Smooth muscle cell (in vitro differentiated cells): Measurements from ENCODE around the gene ZFP42. TPM values are rescaled to one million over a fixed set of nuclear protein-coding genes. Genes with fewer than 3 reads are reported as not detected.

Experiments
- DNase-seq: peaks from one replicate; lab custom pipeline; 2025; ENCODE audit not compliant: unreplicated experiment; lab: John Stamatoyannopoulos, UW
- H2AFZ ChIP-seq: fragments of 200-600 bp; sonication (generic); 2 replicates; pipeline ENCODE4 v1.6.0; 2016; ENCODE audit warnings: antibody characterized with exemption, low read depth, mild to moderate bottlenecking
- H3F3A ChIP-seq: fragments of 200-600 bp; sonication (generic); 2 replicates; pipeline ENCODE4 v1.6.0; 2017; ENCODE audit warnings: antibody characterized with exemption, low read depth
- H3K27ac ChIP-seq: fragments of 200-600 bp; sonication (generic); 2 replicates; pipeline ENCODE4 v1.5.1; 2016; ENCODE audit warnings: low read depth, mild to moderate bottlenecking
- H3K27me3 ChIP-seq: fragments of 200-600 bp; sonication (generic); 2 replicates; pipeline ENCODE4 v1.6.1; 2016; ENCODE audit warnings: low read depth, mild to moderate bottlenecking
- H3K36me3 ChIP-seq: fragments of 200-600 bp; sonication (generic); 2 replicates; pipeline ENCODE4 v1.5.1; 2016; ENCODE audit warnings: low read depth
- H3K4me1 ChIP-seq: fragments of 200-600 bp; sonication (generic); 2 replicates; pipeline ENCODE4 v1.5.1; 2016; ENCODE audit warnings: low read depth
- H3K4me2 ChIP-seq: fragments of 200-600 bp; sonication (generic); 2 replicates; pipeline ENCODE4 v1.6.0; 2016; ENCODE audit warnings: mild to moderate bottlenecking
- H3K4me3 ChIP-seq: fragments of 200-600 bp; sonication (generic); 2 replicates; pipeline ENCODE4 v1.5.1; 2016; ENCODE audit warnings: mild to moderate bottlenecking
- H3K79me2 ChIP-seq: fragments of 200-600 bp; sonication (generic); 2 replicates; pipeline ENCODE4 v1.6.0; 2016; ENCODE audit warnings: low read depth, mild to moderate bottlenecking
- H3K9ac ChIP-seq: fragments of 200-600 bp; sonication (generic); 2 replicates; pipeline ENCODE4 v1.6.0; 2016; ENCODE audit warnings: low read depth
- H3K9me3 ChIP-seq: fragments of 200-600 bp; sonication (generic); replicated peaks from 2 replicates; pipeline ENCODE4 v1.5.1; 2016; ENCODE audit warnings: low read depth
- H4K20me1 ChIP-seq: fragments of 200-600 bp; sonication (generic); 2 replicates; pipeline ENCODE4 v1.6.0; 2016; ENCODE audit warnings: low read depth
- CTCF ChIP-seq: fragments of 200-600 bp; sonication (generic); IDR thresholded peaks from 2 replicates; pipeline ENCODE4 v1.5.1; 2017; ENCODE audit warnings: borderline replicate concordance, mild to moderate bottlenecking, antibody characterized with exemption; ENCODE audit not compliant: insufficient read depth, poor library complexity, severe bottlenecking
- WGBS: methylation state at CpG from one replicate; pipeline ENCODE4 v1.1.7; 2016; ENCODE audit warnings: low lambda C conversion rate; 5-methylcytosine and 5-hydroxymethylcytosine counted together
- polyA plus RNA-seq: library from polyadenylated mRNA; unstranded; fragments of >200 nt; fragmentation: Nextera tagmentation; extraction: Ambion mirVana; gene quantifications from 2 replicates; pipeline ENCODE4 v1.2.1, GENCODE V29; 2016
- total RNA-seq: library from RNA; depleted of rRNA; stranded (reverse); fragments of >200 nt; gene quantifications from 2 replicates; pipeline ENCODE4 v1.2.3, GENCODE V29; 2014

Gene ZFP42
- total and polyA plus RNA-seq, 2 experiments from 2014 or later = 15.7 to 30.4 TPM

GRCh38 chr4:188046657-188047056 lies 51.1 kb downstream of the ZFP42 start:
- no peaks in the 10 kb centered on the region for H3K36me3 ChIP-seq
- H3K9me3 ChIP-seq = no peaks in the 10 kb centered on the region
- H3K27ac ChIP-seq = no peak overlapping the region
- H4K20me1 ChIP-seq = no peaks in the 10 kb centered on the region
- no peak overlapping the region for H2AFZ ChIP-seq
- no peak overlapping the region for H3K4me2 ChIP-seq
- WGBS = 73% methylated on average over 3 of the region's 3 CpGs
- H3K4me1 ChIP-seq = no peaks in the 10 kb centered on the region
- H3K4me3 ChIP-seq = no peak overlapping the region
- no peak for TF ChIP-seq CTCF
- no peak for DNase-seq
- no peaks in the 10 kb centered on the region for H3K27me3 ChIP-seq
- no peaks in the 10 kb centered on the region for H3K79me2 ChIP-seq
- no peak overlapping the region for H3K9ac ChIP-seq
- no peaks in the 10 kb centered on the region for H3F3A ChIP-seq

- H3K79me2 ChIP-seq = no peaks in the 10 kb centered on the region
- H3K27me3 ChIP-seq = no peaks in the 10 kb centered on the region
- no peak overlapping the region for H3K27ac ChIP-seq
- no peak overlapping the region for H3K4me2 ChIP-seq
- no peaks in the 10 kb centered on the region for H3F3A ChIP-seq
- no peaks in the 10 kb centered on the region for H3K4me1 ChIP-seq
- WGBS = 94% methylated on average over 9 of the region's 9 CpGs
- H4K20me1 ChIP-seq = no peaks in the 10 kb centered on the region
- no peak for DNase-seq
- H3K9me3 ChIP-seq = no peaks in the 10 kb centered on the region
- no peak for TF ChIP-seq CTCF
- H3K36me3 ChIP-seq = no peaks in the 10 kb centered on the region
- H3K9ac ChIP-seq = no peak overlapping the region
- no peak overlapping the region for H3K4me3 ChIP-seq
- no peak overlapping the region for H2AFZ ChIP-seq
These were observed 57.7 kb downstream of the ZFP42 start for GRCh38 chr4:188053302-188053701.

Other genes starting within 250 kb of the ZFP42 start
- 3.9 and 5.1 TPM in 2 replicates for gene TRIML2, start 113.8 kb downstream of the ZFP42 start, total RNA-seq
- 2.7 and 14.8 TPM in 2 replicates for gene TRIML2, start 113.8 kb downstream of the ZFP42 start, polyA plus RNA-seq
- gene TRIML1, start 143.7 kb downstream of the ZFP42 start, total RNA-seq = not detected in 2 replicates
- not detected in 2 replicates for gene TRIML1, start 143.7 kb downstream of the ZFP42 start, polyA plus RNA-seq